HepG2 (cell line): ENCODE data around the gene SUSD3. TPM values are rescaled to one million over a fixed set of nuclear protein-coding genes. Genes with fewer than 3 reads are reported as not detected.
A peak's percentile ranks its signal among the peaks of the same experiment; 100 is the strongest.

Source experiments
- ATAD3A ChIP-seq: sonication (generic); formaldehyde crosslinking; IDR thresholded peaks from 2 replicates; pipeline ENCODE4 v1.4.0; 2020; ENCODE audit warnings: missing genetic modification reagents
- CREB1 ChIP-seq, 2 experiments: fragments of 450-650 bp in 1 of 2; IDR thresholded peaks; 2 replicates each; pipeline ENCODE4 v1.6.1; 2016 to 2017; ENCODE audit warnings: control low read depth in 1 of 2, mild to moderate bottlenecking in 1 of 2, missing compliant biosample characterization in 1 of 2, missing genetic modification characterization in 1 of 2
- HES4 ChIP-seq: sonication (generic); formaldehyde crosslinking; IDR thresholded peaks from 2 replicates; pipeline ENCODE4 v1.9.0; 2021; ENCODE audit warnings: mild to moderate bottlenecking, missing genetic modification reagents, borderline replicate concordance
- HNRNPK ChIP-seq: fragments of 200-400 bp; formaldehyde crosslinking; IDR thresholded peaks from 2 replicates; pipeline ENCODE4 v1.6.1; 2018; ENCODE audit warnings: low read length, low read depth, moderate library complexity, mild to moderate bottlenecking; ENCODE audit not compliant: poor library complexity, severe bottlenecking
- KLF13 ChIP-seq: sonication (generic); formaldehyde crosslinking; IDR thresholded peaks from 2 replicates; pipeline ENCODE4 v1.4.0; 2020; ENCODE audit warnings: mild to moderate bottlenecking, missing genetic modification reagents
- MATR3 ChIP-seq: sonication (generic); formaldehyde crosslinking; IDR thresholded peaks from 2 replicates; pipeline ENCODE4 v1.4.0; 2020; ENCODE audit warnings: missing genetic modification reagents
- NFE2L1 ChIP-seq: sonication (generic); formaldehyde crosslinking; IDR thresholded peaks from 2 replicates; pipeline ENCODE4 v1.4.0; 2020; ENCODE audit warnings: missing genetic modification reagents, mild to moderate bottlenecking, borderline replicate concordance
- NFIC ChIP-seq: IDR thresholded peaks from 2 replicates; pipeline ENCODE4 v1.6.1; 2012; ENCODE audit warnings: mild to moderate bottlenecking, low read length, inconsistent platforms
- NR0B2 ChIP-seq: sonication (generic); formaldehyde crosslinking; IDR thresholded peaks from 2 replicates; pipeline ENCODE4 v1.4.0; 2020; ENCODE audit warnings: mild to moderate bottlenecking, missing genetic modification reagents
- NR2F2 ChIP-seq: IDR thresholded peaks from 2 replicates; pipeline ENCODE4 v1.6.1; 2012; ENCODE audit warnings: low read depth, inconsistent platforms, borderline replicate concordance
- PTBP1 ChIP-seq: fragments of 200-400 bp; formaldehyde crosslinking; IDR thresholded peaks from 2 replicates; pipeline ENCODE4 v1.6.1; 2018; ENCODE audit warnings: low read length, low read depth; ENCODE audit not compliant: poor library complexity, severe bottlenecking
- RARG ChIP-seq: sonication (generic); formaldehyde crosslinking; IDR thresholded peaks from 2 replicates; pipeline ENCODE4 v1.4.0; 2020; ENCODE audit warnings: low read depth, mild to moderate bottlenecking, missing genetic modification reagents
- REPIN1 ChIP-seq: sonication (generic); formaldehyde crosslinking; IDR thresholded peaks from 2 replicates; pipeline ENCODE4 v1.8.0; 2022; ENCODE audit warnings: missing genetic modification reagents, low read depth, mild to moderate bottlenecking, borderline replicate concordance
- SP140L ChIP-seq: sonication (generic); formaldehyde crosslinking; IDR thresholded peaks from 2 replicates; pipeline ENCODE4 v1.4.0; 2020; ENCODE audit warnings: missing genetic modification reagents, borderline replicate concordance
- TFDP2 ChIP-seq: sonication (generic); formaldehyde crosslinking; IDR thresholded peaks from 2 replicates; pipeline ENCODE4 v1.4.0; 2020; ENCODE audit warnings: missing genetic modification reagents
- ZNF205 ChIP-seq: IDR thresholded peaks from 2 replicates; pipeline ENCODE4 v1.6.1; 2018; ENCODE audit warnings: missing biosample characterization, missing genetic modification reagents
- ZNF234 ChIP-seq: sonication (generic); formaldehyde crosslinking; conservative IDR thresholded peaks from 2 replicates; pipeline ENCODE4 v1.5.1; 2020; ENCODE audit warnings: mild to moderate bottlenecking, missing genetic modification reagents
- ZNF335 ChIP-seq: sonication (generic); formaldehyde crosslinking; IDR thresholded peaks from 2 replicates; pipeline ENCODE4 v1.4.0; 2020; ENCODE audit warnings: missing genetic modification reagents
- ZNF441 ChIP-seq: sonication (generic); formaldehyde crosslinking; IDR thresholded peaks from 2 replicates; pipeline ENCODE4 v1.7.0; 2021; ENCODE audit warnings: missing genetic modification reagents, borderline replicate concordance
- ZNF460 ChIP-seq: sonication (generic); formaldehyde crosslinking; IDR thresholded peaks from 2 replicates; pipeline ENCODE4 v1.5.1; 2020; ENCODE audit warnings: missing genetic modification reagents, mild to moderate bottlenecking, borderline replicate concordance
- ZNF468 ChIP-seq: sonication (generic); formaldehyde crosslinking; IDR thresholded peaks from 2 replicates; pipeline ENCODE4 v1.8.0; 2022; ENCODE audit warnings: mild to moderate bottlenecking, moderate library complexity, missing genetic modification reagents
- ZNF7 ChIP-seq: IDR thresholded peaks from 2 replicates; pipeline ENCODE4 v1.6.1; 2016; ENCODE audit warnings: missing biosample characterization, missing genetic modification reagents
- ZNF773 ChIP-seq: sonication (generic); formaldehyde crosslinking; IDR thresholded peaks from 2 replicates; pipeline ENCODE4 v1.4.0; 2020; ENCODE audit warnings: missing genetic modification reagents, borderline replicate concordance
- ZNF788 ChIP-seq: sonication (generic); formaldehyde crosslinking; IDR thresholded peaks from 2 replicates; pipeline ENCODE4 v1.5.0; 2020; ENCODE audit warnings: mild to moderate bottlenecking, missing genetic modification reagents, borderline replicate concordance
- ZNF790 ChIP-seq: sonication (generic); formaldehyde crosslinking; IDR thresholded peaks from 2 replicates; pipeline ENCODE4 v1.8.0; 2022; ENCODE audit warnings: missing genetic modification reagents, mild to moderate bottlenecking, borderline replicate concordance
- ZSCAN30 ChIP-seq: sonication (generic); formaldehyde crosslinking; IDR thresholded peaks from 2 replicates; pipeline ENCODE4 v1.5.0; 2020; ENCODE audit warnings: mild to moderate bottlenecking, missing genetic modification reagents
- polyA plus RNA-seq, 8 experiments: library from polyadenylated mRNA; depleted of rRNA in 3 of 8; stranded (reverse) in 7 of 8; unstranded in 1 of 8; fragments of >200 nt; fragmentation: Illumina TruSeq in 4 of 8; extraction: Trizol in 4 of 8; gene quantifications; 2 replicates each; pipeline versions ENCODE4 v1.2.1 to v1.2.3, GENCODE V29; 2011 to 2016; ENCODE audit warnings: low read depth in 4 of 8, missing spikeins in 1 of 8, mixed read lengths in 1 of 8; ENCODE audit not compliant: insufficient read depth in 1 of 8
- total RNA-seq, 5 experiments: library from RNA; depleted of rRNA; stranded (reverse); fragments of >200 nt; fragmentation: Illumina TruSeq; extraction: Trizol; gene quantifications; 2 replicates each; pipeline ENCODE4 v1.2.3, GENCODE V29; 2016; ENCODE audit warnings: low read depth in 1 of 5
- TF ChIP-seq, protein P1 (sequence below): sonication (generic); formaldehyde crosslinking; IDR thresholded peaks from 2 replicates; pipeline ENCODE4 v1.5.0; 2020; ENCODE audit warnings: mild to moderate bottlenecking, missing genetic modification reagents

The SUSD3 gene
- total and polyA plus RNA-seq, 2 of the 13 experiments (the other 11 are each of a cell fraction or from before 2014, with no cell fraction given), result 7.0 to 9.1 TPM

GRCh38 chr9:93134015-93134739, 75.7 kb downstream of the SUSD3 start, which contains the start of gene NINJ1 (continued):
- TF ChIP-seq KLF13 (CRISPR knock-in tag) (no peak), NR0B2 (CRISPR knock-in tag) (no peak), NFIC (no peak), NR2F2 (no peak), MATR3 (CRISPR knock-in tag) (no peak), ZNF234 (CRISPR knock-in tag) (no peak; the same call in 1 of the 2 replicates), CREB1 (IDR thresholded peaks at IDR 0.05) (no peak), CREB1 (CRISPR knock-in tag; IDR thresholded peaks at IDR 0.05) (no peak), RARG (CRISPR knock-in tag) (no peak), ZNF441 (CRISPR knock-in tag) (no peak; the same call in 1 of the 2 replicates), NFE2L1 (CRISPR knock-in tag) (no peak), ATAD3A (CRISPR knock-in tag) (no peak), ZNF773 (CRISPR knock-in tag) (no peak), HNRNPK (peak; percentile 5), ZNF788 (CRISPR knock-in tag) (no peak), PTBP1 (peak; percentile 66), HES4 (CRISPR knock-in tag) (no peak), REPIN1 (CRISPR knock-in tag) (no peak; the same call in 1 of the 2 replicates), ZNF7 (no peak), ZNF790 (CRISPR knock-in tag) (0 out of 2 replicates have a peak, but pooled peaks have one; percentile 25), ZNF460 (CRISPR knock-in tag) (no peak), ZNF205 (CRISPR knock-in tag) (0 out of 2 replicates have a peak, but pooled peaks have one; percentile 16), SP140L (CRISPR knock-in tag) (no peak), TFDP2 (CRISPR knock-in tag) (no peak), ZNF335 (CRISPR knock-in tag) (no peak), ZSCAN30 (peak; percentile 24; the same call in 1 of the 2 replicates), ZNF468 (CRISPR knock-in tag) (0 out of 2 replicates have a peak, but pooled peaks have one; percentile 10)
- TF ChIP-seq, protein P1, sequence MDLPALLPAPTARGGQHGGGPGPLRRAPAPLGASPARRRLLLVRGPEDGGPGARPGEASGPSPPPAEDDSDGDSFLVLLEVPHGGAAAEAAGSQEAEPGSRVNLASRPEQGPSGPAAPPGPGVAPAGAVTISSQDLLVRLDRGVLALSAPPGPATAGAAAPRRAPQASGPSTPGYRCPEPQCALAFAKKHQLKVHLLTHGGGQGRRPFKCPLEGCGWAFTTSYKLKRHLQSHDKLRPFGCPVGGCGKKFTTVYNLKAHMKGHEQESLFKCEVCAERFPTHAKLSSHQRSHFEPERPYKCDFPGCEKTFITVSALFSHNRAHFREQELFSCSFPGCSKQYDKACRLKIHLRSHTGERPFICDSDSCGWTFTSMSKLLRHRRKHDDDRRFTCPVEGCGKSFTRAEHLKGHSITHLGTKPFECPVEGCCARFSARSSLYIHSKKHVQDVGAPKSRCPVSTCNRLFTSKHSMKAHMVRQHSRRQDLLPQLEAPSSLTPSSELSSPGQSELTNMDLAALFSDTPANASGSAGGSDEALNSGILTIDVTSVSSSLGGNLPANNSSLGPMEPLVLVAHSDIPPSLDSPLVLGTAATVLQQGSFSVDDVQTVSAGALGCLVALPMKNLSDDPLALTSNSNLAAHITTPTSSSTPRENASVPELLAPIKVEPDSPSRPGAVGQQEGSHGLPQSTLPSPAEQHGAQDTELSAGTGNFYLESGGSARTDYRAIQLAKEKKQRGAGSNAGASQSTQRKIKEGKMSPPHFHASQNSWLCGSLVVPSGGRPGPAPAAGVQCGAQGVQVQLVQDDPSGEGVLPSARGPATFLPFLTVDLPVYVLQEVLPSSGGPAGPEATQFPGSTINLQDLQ (CRISPR knock-in tag), result no peak; the same call in 1 of the 2 replicates
